RWPE1 (cell line): ENCODE data around the gene ADAMTS14.
A peak's percentile ranks its signal among the peaks of the same experiment; 100 is the strongest.

Source experiments
- CTCF ChIA-PET: fragments of 350-600 bp; sonication (Branson Sonifier 250); formaldehyde crosslinking; extraction: SDS; loops from one replicate; lab custom pipeline; 2021; lab: Yijun Ruan, JAX
- POLR2A ChIA-PET: fragments of 400-600 bp; formaldehyde crosslinking; extraction: SDS; loops from one replicate; lab custom pipeline; 2020; ENCODE audit warnings: antibody characterized with exemption; ENCODE audit not compliant: low non-redundant PET; lab: Yijun Ruan, JAX
- DNase-seq: peaks from one replicate; pipeline ENCODE4 v3.0.0; 2012; ENCODE audit warnings: low spot score
- H3K27ac ChIP-seq: fragments of 450-650 bp; 2 replicates; pipeline ENCODE4 v1.5.1; 2017
- CTCF ChIP-seq: fragments of 450-650 bp; conservative IDR thresholded peaks from 2 replicates; pipeline ENCODE4 v1.5.1; 2017; ENCODE audit warnings: low read depth, mild to moderate bottlenecking

ADAMTS14 gene

GRCh38 chr10:70671619-70672164, 614 bp upstream of the ADAMTS14 start:
- no peak for TF ChIP-seq CTCF
- DNase-seq: no peak
- CTCF ChIA-PET: no interaction called here
- POLR2A ChIA-PET: no interaction called here
- H3K27ac ChIP-seq: no peak overlapping the region

DNA sequence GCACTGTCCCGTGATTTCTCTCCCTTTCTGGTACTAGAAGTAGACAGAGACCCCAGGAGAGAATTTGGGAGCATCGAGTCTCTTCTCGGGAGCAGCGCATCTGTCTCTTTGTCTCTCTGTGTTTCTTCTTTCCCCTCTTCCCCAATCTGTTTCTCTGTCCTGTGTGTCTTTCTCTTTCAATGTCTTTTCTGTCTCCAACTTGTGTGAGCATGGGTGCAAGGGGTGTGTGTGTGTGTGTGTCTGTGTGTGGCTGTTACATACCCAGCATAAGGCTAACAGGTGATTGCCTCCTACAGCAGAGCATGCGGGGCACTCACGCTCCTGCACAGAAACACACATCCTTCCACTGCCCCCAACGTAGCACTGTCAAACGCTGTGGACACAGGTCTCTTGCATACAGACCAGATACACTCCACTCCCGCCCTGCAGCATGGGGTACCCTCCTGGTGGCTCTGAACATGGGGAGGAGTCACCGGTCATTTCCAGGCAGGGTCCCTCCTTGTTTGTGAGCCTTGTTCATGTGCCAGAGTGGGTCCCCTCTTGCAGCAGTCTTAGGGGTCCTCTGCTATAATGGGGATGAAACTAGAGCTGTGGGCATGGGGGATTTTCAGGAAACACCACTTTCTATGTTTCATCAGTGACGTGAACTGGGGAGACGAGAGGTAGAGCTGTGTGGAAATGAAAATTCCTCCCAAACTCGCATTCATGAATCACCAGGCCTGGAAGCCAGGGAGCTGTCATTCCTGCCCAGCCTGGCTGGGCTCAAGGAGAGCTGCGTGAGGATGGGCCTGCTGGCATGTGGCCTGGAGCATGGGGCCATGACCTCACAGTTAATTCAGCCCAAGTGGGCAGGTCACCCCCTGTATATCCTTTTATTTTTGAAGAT, 980 bp downstream of the ADAMTS14 start:
- CTCF ChIA-PET: interaction anchor here (1.0 kb wide), 1 partner anchor 46 kb away, joined by 4 read pairs; no protein-coding TSS in a partner anchor
- DNase-seq: peak; percentile 91
- POLR2A ChIA-PET: no interaction called here
- TF ChIP-seq CTCF: no peak
- H3K27ac ChIP-seq: peak overlapping the region; percentile 75

- no peak for TF ChIP-seq CTCF
- no peak for DNase-seq
- peak overlapping the region; percentile 75 for H3K27ac ChIP-seq
- ChIA-PET CTCF (interaction anchor here (1.0 kb wide), 1 partner anchor 46 kb away, joined by 4 read pairs; no protein-coding TSS in a partner anchor), POLR2A (no interaction called here)
Observed at GRCh38 chr10:70673929-70674559, 1.7 kb downstream of the ADAMTS14 start.

- CTCF ChIA-PET: interaction anchor here (0.6 kb wide), 1 partner anchor 37 kb away, joined by 3 read pairs; no protein-coding TSS in a partner anchor
- no peak for TF ChIP-seq CTCF
- H3K27ac ChIP-seq: peak overlapping the region; percentile 75
- POLR2A ChIA-PET: no interaction called here
- DNase-seq: no peak
Observed at GRCh38 chr10:70674560-70675495, 2.5 kb downstream of the ADAMTS14 start.

DNA sequence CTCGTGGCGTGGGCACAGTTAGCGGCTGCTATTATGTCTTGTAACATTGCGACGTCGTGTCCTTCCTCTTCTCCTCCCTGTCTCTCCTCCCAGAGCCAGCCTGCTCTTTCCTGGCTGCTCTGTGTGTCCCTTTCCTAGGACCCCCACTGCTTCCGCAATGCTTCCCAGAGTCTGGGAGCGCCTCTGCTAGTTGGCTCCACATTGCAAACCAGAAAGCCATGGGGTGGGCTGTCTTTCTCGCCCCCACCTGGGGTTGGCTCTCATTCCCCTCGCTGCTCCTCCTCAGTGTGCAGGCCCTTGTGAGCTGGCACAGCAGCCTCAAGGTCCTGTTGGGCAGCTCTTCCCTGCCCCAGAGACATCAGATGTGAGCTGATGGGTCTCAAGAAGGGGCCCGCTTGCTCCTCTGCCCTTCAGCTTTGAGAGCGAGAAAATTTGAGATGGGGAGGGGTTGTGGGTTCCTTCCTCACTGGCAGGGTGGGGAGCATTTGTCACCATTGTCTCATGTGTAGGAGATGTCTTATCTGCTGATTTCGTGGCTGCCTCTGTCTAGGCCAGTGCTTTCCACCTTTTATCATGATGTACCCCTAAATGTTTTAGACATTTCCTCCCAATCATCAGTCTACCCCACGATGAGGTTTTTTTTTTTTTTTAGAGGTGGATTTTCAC, 3.3 kb downstream of the ADAMTS14 start:
- TF ChIP-seq CTCF: no peak
- no peak for DNase-seq
- POLR2A ChIA-PET: no interaction called here
- CTCF ChIA-PET: no interaction called here
- no peak overlapping the region for H3K27ac ChIP-seq
